ENCODE data around the gene ZMIZ1.

The ZMIZ1 gene

DNA sequence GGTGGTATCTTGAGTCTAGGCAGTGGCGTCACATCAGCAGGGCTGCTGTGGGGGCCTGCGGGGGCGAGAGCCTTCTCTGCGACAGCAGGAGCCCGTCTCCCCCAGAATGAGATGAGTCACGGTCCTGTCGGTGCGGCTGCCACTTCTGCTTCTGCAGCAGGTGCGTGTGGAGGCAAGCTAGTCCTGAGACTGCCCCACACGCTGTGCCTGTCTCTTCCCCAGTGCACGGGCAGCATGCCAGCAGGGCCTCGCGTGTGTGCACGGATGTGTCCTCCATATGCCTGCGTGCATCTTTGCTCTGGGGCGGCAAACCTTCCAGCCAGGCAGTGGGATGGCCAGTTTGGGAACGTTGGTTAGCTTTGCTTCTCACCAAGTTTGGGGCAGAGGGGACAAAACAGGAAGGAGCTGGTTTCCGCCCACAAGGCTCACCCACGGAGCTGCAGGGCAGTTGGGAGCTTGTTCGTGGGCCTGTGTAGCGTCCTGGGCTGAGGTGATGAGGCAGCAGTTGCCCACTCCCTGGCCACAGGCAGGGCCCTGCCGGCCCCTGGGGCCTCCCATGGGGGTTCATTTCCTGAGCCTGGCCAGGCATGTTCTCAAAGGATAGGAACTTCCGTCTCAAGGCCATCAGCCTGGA, 217.7 kb downstream of the ZMIZ1 start:
- no peak overlapping the region for H3K27ac ChIP-seq
- DNase-seq (ENCODE audit: low read depth, low spot score) = no peak

DNA sequence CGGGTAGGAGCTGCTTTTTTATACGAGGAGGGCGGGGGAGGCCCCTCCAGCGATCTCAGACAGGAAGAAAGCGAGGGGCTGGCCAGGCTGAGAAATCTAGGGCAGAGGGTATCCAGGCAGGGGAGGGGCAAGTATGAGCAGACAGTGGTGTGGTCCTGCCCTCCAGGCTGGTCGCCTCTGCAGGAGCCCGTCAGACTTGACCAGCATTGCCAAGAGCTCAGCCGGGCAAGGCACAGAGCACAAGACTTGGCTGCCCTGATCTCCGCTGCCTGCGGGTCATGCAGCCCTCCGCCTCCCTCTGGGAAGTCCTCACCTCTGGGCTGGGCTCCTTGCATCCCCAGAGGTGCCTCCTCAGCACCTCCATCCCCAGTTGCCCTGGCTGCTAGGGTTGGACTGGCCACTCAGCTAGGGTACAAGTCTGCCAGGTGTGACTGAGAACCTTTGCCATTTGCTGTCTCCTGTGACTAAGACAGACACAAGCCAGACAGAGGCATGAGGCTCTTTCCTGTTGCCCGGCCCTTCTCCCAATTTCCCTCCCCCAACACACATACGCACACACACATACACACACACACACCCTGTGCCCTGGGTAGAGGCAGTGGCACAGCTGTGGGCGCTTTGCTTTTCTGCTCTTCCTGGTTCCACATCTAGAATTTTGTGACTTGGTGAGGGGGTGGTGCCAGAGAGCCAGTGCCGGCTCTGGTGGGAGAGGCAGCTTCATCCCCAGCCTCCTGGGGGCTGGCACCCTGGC, 219.4 kb downstream of the ZMIZ1 start:
- no peak overlapping the region for H3K27ac ChIP-seq
- no peak for DNase-seq (ENCODE audit: low read depth, low spot score)

DNA sequence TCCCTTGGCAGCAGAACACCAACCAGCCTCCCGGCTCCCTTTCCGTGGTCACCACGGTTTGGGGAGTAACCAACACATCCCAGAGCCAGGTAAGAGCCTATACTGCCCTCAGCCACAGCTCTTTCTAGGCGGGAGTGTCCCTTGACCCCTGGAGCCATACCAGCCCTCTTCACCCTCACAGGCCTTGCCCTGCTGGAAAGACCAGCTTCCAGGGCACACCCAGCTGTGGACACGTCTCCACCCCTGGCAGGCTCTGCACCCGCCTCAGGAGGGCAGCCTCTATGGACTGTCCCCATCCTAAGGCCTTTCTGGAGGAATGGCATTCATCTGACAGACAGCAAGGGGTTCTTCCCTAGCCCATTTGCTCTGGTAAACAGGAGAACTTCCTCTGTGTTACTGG, 221.0 kb downstream of the ZMIZ1 start:
- H3K27ac ChIP-seq = no peak overlapping the region
- no peak for DNase-seq (ENCODE audit: low read depth, low spot score)

DNA sequence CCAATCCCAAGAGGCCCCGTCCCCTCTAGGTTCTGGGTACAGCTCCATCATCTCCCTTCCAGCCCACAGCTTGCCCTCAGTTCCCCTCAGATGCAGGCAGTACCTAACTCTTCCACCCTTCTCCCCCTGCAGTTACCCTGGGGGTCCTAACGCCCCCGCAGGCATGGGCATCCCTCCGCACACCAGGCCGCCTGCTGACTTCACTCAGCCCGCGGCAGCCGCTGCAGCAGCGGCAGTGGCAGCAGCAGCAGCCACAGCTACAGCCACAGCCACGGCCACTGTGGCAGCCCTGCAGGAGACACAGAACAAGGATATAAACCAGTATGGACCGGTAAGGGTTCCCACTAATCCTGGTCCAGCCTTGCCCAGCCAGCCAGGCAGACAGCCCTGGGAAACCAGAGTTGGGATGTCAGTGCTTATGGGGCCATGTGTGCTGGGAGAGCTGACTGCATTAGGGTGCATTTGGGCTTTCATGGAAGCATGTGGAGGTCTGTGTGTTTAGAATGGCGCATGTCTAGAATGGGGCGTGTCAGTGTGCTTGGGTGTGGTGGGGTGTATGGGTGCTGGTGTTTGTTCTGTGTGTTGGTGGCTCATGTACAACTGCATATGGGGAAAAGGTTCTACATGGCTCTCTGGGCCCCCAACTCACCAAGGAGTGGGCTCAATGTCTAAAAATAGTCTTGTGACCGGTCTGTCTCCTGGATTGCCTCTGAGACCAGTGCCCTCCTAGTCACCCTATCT, 223.4 kb downstream of the ZMIZ1 start:
- DNase-seq (ENCODE audit: low read depth, low spot score) = no peak
- H3K27ac ChIP-seq = no peak overlapping the region

DNA sequence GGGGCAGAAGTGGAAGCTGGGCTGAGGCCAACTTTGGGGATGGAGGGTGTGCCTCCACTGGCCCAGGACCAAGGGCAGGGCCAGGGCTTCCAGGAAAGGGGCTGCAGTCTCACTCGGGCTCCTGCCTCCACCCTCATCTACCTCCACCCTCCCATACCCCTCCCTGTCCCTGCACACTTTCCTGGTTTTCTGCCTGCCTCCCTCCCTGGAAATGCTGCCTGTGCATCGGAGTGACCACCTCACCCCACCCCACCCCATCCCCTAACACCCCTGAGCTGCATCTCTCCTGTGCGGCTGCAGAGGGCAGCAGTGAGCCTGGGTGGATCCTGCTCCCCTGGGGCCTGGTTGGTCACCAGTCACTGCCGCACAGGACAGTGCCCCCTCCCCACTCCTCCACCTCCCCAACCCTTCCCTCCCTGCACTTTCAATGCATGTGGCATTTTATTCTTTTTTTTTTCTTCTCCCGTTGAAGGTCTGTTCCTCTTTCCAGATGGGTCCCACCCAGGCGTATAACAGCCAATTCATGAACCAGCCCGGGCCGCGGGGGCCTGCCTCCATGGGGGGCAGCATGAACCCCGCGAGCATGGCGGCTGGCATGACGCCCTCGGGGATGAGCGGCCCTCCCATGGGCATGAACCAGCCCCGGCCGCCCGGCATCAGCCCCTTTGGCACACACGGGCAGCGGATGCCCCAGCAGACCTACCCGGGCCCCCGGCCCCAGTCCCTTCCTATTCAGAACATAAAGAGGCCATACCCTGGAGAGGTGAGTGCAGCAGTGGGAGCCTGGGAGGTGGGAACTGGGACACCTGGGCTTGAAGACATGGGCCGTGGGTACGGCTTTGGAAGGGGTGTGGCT, 224.4 kb downstream of the ZMIZ1 start:
- DNase-seq (ENCODE audit: low read depth, low spot score) = no peak
- peak overlapping the region; percentile 63 for H3K27ac ChIP-seq

DNA sequence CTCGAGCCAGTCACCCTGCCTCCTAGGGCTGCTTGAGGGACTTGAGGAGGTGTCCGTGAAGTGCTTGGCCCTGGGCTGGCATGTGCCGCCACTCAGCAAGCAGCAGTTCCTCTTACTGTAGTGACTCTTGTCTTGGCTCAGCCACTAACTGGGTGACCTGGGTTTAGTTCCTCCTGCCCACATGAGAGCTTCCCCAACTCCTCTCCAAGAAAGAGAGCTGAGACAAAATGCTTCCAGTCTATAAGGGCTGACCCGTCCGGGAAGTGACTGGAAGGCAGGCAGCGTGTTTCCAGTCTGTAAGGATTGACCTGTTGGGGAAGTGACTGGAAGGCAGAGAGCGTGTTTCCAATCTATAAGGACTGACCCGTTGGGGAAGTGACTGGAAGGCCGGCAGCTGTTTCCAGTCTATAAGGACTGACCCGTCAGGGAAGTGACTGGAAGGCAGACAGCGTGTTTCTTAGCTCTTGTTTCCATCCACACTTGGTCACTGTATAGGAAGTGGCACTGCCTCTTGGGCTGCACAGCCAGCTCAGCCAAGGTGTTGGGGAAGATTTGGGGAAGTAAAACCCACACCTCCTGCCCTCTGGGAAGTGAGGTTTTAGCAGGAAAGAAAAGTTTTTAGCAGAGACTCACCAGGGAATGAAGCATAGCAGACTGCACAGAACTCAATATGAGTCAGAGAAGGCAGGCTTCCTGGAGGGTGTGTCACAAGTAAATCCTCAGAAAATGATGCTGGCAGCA, 225.2 kb downstream of the ZMIZ1 start:
- DNase-seq (ENCODE audit: low read depth, low spot score) = peak; percentile 43
- peak overlapping the region; percentile 63 for H3K27ac ChIP-seq

DNA sequence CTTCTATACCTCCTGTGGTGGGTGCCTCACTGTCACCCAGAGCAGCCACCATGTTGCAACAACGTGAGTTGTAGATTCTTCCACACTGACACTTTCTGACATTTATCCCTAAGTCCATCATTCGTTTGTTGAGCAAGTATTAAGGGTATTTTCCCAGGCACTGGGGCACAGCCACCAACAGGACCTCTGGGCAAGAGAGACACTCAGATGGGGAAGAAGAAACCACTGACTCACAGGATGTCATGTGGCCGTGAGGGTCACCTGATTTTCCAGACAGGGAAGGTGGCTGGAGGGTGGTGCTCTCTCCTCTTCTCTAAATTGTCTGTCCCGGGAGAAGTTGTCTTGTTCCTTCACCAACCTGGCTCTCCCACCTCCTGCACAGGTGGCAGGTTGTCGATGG, 226.8 kb downstream of the ZMIZ1 start:
- peak overlapping the region; percentile 63 for H3K27ac ChIP-seq
- no peak for DNase-seq (ENCODE audit: low read depth, low spot score)

DNA sequence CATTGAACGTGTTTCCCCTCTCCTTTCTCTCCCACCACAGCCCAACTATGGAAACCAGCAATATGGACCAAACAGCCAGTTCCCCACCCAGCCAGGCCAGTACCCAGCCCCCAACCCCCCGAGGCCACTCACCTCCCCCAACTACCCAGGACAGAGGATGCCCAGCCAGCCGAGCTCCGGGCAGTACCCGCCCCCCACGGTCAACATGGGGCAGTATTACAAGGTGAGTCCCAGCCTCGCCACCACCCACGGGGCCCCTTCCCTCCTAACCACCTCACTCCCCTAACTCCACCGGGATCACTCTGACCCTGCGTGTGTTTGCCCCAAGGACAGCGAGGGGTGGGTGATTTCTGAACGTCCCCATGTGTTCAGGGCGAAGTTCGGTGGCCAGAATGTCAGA, 227.7 kb downstream of the ZMIZ1 start:
- DNase-seq (ENCODE audit: low read depth, low spot score) = no peak
- H3K27ac ChIP-seq = no peak overlapping the region

DNA sequence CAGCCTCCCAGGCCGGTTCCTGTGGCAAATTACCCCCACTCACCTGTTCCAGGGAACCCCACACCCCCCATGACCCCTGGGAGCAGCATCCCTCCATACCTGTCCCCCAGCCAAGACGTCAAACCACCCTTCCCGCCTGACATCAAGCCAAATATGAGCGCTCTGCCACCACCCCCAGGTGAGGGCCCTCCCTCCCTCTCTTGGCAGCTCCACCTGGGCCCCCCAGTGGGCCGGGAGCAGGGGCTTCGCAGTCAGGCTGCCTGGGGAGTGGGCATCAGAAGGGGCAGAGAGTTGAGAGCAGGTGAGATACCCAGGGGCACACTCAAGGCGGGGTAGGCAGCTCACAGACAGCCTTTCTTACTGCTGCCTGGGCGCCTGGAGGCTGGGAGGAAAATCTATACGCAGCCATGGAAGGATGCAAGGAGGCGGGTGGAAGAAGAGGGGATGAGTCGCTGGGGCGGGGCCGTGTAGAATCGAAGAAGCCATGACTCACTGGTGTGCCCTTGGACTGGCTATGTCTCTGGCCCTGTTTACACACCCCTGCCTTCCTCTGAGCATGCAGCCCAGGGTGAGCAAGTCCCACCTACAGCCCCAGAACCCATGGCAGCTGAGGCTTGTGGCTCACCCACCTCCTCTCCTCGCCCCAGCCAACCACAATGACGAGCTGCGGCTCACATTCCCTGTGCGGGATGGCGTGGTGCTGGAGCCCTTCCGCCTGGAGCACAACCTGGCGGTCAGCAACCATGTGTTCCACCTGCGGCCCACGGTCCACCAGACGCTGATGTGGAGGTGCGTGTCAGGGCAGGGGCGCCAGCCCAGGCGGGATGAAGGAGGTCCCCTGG, 229.9 kb downstream of the ZMIZ1 start:
- DNase-seq (ENCODE audit: low read depth, low spot score) = peak; percentile 81
- peak overlapping the region; percentile 63 for H3K27ac ChIP-seq

- DNase-seq (ENCODE audit: low read depth, low spot score) = no peak
- peak overlapping the region; percentile 63 for H3K27ac ChIP-seq
Measured at GRCh38 chr10:79299397-79300241, 230.9 kb downstream of the ZMIZ1 start.

GRCh38 chr10:79300711-79301110, 231.9 kb downstream of the ZMIZ1 start:
- no peak for DNase-seq (ENCODE audit: low read depth, low spot score)
- H3K27ac ChIP-seq = no peak overlapping the region

DNA sequence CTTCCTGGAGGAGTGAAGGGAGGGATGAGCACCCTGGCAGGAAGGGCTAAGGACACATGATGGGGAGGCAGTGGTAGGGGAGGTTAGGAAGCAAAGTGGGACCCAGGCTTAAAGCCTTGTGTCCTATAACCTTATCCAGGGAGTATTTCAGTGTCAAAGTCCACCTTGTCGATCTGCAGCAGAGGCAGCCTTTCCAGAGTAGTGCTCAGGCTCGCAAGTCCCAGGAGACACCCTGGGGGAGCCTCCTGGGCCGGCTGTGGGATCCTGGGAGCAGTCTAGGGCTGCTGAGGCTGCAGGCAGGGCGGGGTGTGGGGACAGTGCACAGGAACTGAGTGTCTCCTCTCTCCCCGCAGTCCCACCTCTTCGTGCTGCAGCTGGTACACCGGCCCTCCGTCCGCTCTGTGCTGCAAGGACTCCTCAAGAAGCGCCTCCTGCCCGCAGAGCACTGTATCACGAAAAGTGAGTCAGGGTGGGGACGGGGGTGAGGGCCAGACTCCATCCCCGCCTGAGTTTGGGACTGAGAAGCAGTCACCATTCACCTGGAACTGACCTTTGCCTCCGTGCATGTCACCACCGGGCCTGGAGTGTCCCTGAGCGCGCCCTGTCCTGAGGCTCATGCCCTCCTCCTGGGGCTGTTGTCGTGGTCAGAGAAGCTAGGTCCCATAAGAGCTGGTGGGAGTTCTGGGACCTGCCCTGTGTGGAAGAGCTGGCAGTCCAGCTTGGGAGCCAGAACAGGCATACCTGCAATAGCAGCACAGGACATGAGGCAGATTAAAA, 233.2 kb downstream of the ZMIZ1 start:
- DNase-seq (ENCODE audit: low read depth, low spot score) = no peak
- H3K27ac ChIP-seq = no peak overlapping the region

GRCh38 chr10:79303631-79304478, 235.1 kb downstream of the ZMIZ1 start:
- DNase-seq (ENCODE audit: low read depth, low spot score) = no peak
- H3K27ac ChIP-seq = peak overlapping the region; percentile 8

DNA sequence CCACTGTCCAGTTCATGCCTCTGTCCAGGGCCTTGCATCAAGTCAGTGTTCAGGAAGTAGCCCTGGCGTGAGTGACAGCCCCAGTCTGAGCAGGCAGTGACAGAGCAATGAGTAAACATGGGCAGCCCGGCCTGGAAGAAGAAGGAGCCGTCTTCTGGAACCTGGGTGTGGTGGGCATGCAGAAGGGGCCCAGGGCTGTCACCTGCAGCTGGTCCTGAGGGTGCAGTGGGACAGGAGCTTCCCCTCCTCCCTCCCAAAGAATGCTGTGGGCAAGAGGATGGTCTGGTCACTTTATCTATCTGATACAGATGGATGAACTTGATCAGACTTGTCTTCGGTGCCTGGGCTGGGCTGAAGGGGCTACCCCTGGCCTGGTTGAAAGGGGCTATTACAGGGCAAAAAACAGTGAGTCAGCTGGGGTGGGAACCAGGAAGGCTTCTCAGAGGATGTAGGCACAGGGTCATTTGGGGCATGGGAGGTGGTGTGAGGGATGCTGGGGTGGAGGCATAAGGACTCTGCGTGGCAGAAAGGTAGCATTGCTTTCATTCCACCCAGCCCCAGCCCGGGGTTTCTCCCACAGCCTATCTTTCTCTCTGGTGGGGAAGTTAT, 235.8 kb downstream of the ZMIZ1 start:
- H3K27ac ChIP-seq = peak overlapping the region; percentile 8
- DNase-seq (ENCODE audit: low read depth, low spot score) = no peak

- DNase-seq (ENCODE audit: low read depth, low spot score) = no peak
- H3K27ac ChIP-seq = no peak overlapping the region
Measured at GRCh38 chr10:79305515-79305914, 236.7 kb downstream of the ZMIZ1 start.

DNA sequence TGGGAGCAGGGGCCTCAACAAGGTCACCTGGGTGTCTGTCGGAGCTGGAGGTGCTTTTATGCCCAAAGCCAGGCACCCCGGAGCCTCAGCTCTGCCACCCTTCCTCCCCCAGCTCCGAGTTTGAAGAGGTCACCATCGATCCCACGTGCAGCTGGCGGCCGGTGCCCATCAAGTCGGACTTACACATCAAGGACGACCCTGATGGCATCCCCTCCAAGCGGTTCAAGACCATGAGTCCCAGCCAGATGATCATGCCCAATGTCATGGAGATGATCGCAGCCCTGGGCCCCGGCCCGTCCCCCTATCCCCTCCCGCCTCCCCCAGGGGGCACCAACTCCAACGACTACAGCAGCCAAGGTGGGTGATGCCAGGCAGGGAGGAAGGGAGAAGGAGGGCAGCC, 237.2 kb downstream of the ZMIZ1 start:
- DNase-seq (ENCODE audit: low read depth, low spot score) = no peak
- no peak overlapping the region for H3K27ac ChIP-seq
